ENCODE data around the gene ADAMTS19.

DNA sequence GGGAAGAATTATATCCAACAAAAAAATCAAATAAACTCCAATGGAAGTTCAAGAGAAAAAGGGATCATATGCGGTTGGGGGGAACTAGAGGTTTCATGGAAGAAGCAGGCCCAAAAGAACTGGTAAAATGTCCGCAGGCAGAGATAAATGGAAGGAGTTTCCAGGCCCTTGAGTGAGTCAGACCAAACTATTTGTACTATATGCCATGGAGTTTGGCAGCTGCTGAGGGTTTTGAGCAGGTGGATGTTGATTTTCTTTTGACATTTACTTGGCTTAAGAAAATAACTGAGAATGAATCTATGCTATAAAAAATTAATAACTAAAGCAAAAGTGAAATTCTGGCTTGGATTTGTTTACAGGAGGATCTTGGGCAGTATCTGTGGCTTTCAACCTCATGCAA, 321.5 kb downstream of the ADAMTS19 start:
- TF ChIP-seq, protein P1, sequence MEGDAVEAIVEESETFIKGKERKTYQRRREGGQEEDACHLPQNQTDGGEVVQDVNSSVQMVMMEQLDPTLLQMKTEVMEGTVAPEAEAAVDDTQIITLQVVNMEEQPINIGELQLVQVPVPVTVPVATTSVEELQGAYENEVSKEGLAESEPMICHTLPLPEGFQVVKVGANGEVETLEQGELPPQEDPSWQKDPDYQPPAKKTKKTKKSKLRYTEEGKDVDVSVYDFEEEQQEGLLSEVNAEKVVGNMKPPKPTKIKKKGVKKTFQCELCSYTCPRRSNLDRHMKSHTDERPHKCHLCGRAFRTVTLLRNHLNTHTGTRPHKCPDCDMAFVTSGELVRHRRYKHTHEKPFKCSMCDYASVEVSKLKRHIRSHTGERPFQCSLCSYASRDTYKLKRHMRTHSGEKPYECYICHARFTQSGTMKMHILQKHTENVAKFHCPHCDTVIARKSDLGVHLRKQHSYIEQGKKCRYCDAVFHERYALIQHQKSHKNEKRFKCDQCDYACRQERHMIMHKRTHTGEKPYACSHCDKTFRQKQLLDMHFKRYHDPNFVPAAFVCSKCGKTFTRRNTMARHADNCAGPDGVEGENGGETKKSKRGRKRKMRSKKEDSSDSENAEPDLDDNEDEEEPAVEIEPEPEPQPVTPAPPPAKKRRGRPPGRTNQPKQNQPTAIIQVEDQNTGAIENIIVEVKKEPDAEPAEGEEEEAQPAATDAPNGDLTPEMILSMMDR (IDR thresholded peaks at IDR 0.05; ENCODE audit: low read length), result no peak
- no peak for TF ChIP-seq EZH2 (IDR thresholded peaks at IDR 0.05; ENCODE audit: borderline replicate concordance, low read length)

All from OCI-LY1 (cell line).